ENCODE data around the gene TOE1.
"Not testable (repeated sequence)": the region's sequence is repeated elsewhere in the genome, so short reads cannot be mapped to it uniquely, and the experiment has no call there.

TOE1 gene

GRCh38 chr1:45339789-45340558 is at the start of gene TOE1, which contains the start of gene MUTYH:
Gene TOE1 (plus strand): TSS chr1:45340170. CDS start chr1:45340253, 83 bp downstream.
Gene MUTYH (minus strand): TSS chr1:45340440. CDS start chr1:45334505, 5,935 bp downstream.
- DNase-seq (ENCODE audit: low spot score) = peak; percentile 95

GRCh38 chr1:45291002-45291401 is 49.0 kb upstream of the TOE1 start:
- not testable (repeated sequence) for DNase-seq (ENCODE audit: low spot score)

- DNase-seq (ENCODE audit: low spot score) = no peak
Measured at GRCh38 chr1:45291716-45292115, 48.3 kb upstream of the TOE1 start.

GRCh38 chr1:45297666-45298356 is 42.2 kb upstream of the TOE1 start:
- DNase-seq (ENCODE audit: low spot score) = no peak

GRCh38 chr1:45299296-45299695 is 40.7 kb upstream of the TOE1 start:
- no peak for DNase-seq (ENCODE audit: low spot score)

- DNase-seq (ENCODE audit: low spot score) = peak; percentile 68
Measured at GRCh38 chr1:45299981-45300668, 39.8 kb upstream of the TOE1 start.

- DNase-seq (ENCODE audit: low spot score) = no peak
Measured at GRCh38 chr1:45300669-45300997, 39.3 kb upstream of the TOE1 start.

- DNase-seq (ENCODE audit: low spot score) = no peak
Measured at GRCh38 chr1:45302505-45303150, 37.3 kb upstream of the TOE1 start.

- DNase-seq (ENCODE audit: low spot score) = peak; percentile 97
Measured at GRCh38 chr1:45303520-45304310, 36.3 kb upstream of the TOE1 start.

GRCh38 chr1:45304311-45305081 is 35.5 kb upstream of the TOE1 start:
- DNase-seq (ENCODE audit: low spot score) = no peak

- DNase-seq (ENCODE audit: low spot score) = no peak
Measured at GRCh38 chr1:45305231-45305630, 34.7 kb upstream of the TOE1 start.

- DNase-seq (ENCODE audit: low spot score) = no peak
Measured at GRCh38 chr1:45306319-45306718, 33.7 kb upstream of the TOE1 start.

GRCh38 chr1:45306905-45307304 is 33.1 kb upstream of the TOE1 start:
- no peak for DNase-seq (ENCODE audit: low spot score)

GRCh38 chr1:45314266-45314665 is 25.7 kb upstream of the TOE1 start:
- DNase-seq (ENCODE audit: low spot score) = no peak

- DNase-seq (ENCODE audit: low spot score) = no peak
Measured at GRCh38 chr1:45317166-45317565, 22.8 kb upstream of the TOE1 start.

- no peak for DNase-seq (ENCODE audit: low spot score)
Measured at GRCh38 chr1:45319761-45320160, 20.2 kb upstream of the TOE1 start.

- no peak for DNase-seq (ENCODE audit: low spot score)
Measured at GRCh38 chr1:45321444-45321843, 18.5 kb upstream of the TOE1 start.

GRCh38 chr1:45322486-45323040 is 17.4 kb upstream of the TOE1 start:
- peak; percentile 10 for DNase-seq (ENCODE audit: low spot score)

GRCh38 chr1:45325851-45326506 is 14.0 kb upstream of the TOE1 start:
- DNase-seq (ENCODE audit: low spot score) = no peak
